Brain microvascular endothelial cell (primary cell): ENCODE data around the gene RFPL4A.
A peak's percentile ranks its signal among the peaks of the same experiment; 100 is the strongest.

Experiments
- DNase-seq: peaks from one replicate; pipeline ENCODE4 v3.0.0-alpha.2; 2020
- H3K27ac ChIP-seq: fragments of 250-450 bp; sonication (Bioruptor Pico); 2 replicates; pipeline ENCODE4 v1.5.1; 2020; ENCODE audit warnings: mild to moderate bottlenecking, moderate library complexity
- H3K27me3 ChIP-seq: fragments of 250-450 bp; sonication (Bioruptor Pico); replicated peaks from 2 replicates; pipeline ENCODE4 v1.5.1; 2020; ENCODE audit warnings: mild to moderate bottlenecking
- H3K36me3 ChIP-seq: fragments of 250-450 bp; sonication (Bioruptor Pico); replicated peaks from 2 replicates; pipeline ENCODE4 v1.5.1; 2020; ENCODE audit warnings: mild to moderate bottlenecking
- H3K4me3 ChIP-seq: 2 replicates; pipeline ENCODE4 v1.5.1; 2011; ENCODE audit warnings: low read depth, mild to moderate bottlenecking, control low read depth, low read length, moderate library complexity
- in situ Hi-C: cut with HindIII; loops from 2 replicates; pipeline ENCODE4 v1.10.0; 2017; ENCODE audit warnings: low sequenced_read_pairs, low pct_ligation_motif_present
- TF ChIP-seq, protein P1 (sequence below): IDR thresholded peaks from 2 replicates; pipeline ENCODE4 v1.5.1; 2011; ENCODE audit warnings: low read depth, mild to moderate bottlenecking, moderate library complexity, low read length, control low read depth, inconsistent platforms; ENCODE audit errors: missing control alignments

The RFPL4A gene

DNA sequence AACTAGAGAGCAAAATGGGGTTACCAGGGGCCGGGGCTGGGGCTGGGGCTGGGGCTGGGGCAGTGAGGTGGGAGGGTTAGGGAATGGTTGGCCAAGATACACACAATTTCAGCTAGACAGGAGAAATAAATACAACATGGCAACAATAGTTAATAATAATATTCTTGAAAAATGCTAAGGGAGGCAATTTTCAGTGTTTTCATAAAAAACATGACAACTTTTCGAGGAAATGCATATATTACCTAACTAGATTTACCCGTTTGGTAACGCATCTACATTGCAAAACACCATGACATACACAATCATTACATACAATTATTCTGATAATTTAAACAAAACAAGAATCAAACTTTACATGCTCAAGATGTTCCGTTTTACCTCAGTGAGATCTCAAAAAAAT lies 22.2 kb downstream of the RFPL4A start:
- Histone ChIP-seq H3K27me3 (no peaks in the 10 kb centered on the region), H3K27ac (no peak overlapping the region), H3K4me3 (no peak overlapping the region), H3K36me3 (no peaks in the 10 kb centered on the region)
- no peak for DNase-seq
- in situ Hi-C loops: no loop called here
- TF ChIP-seq, protein P1, sequence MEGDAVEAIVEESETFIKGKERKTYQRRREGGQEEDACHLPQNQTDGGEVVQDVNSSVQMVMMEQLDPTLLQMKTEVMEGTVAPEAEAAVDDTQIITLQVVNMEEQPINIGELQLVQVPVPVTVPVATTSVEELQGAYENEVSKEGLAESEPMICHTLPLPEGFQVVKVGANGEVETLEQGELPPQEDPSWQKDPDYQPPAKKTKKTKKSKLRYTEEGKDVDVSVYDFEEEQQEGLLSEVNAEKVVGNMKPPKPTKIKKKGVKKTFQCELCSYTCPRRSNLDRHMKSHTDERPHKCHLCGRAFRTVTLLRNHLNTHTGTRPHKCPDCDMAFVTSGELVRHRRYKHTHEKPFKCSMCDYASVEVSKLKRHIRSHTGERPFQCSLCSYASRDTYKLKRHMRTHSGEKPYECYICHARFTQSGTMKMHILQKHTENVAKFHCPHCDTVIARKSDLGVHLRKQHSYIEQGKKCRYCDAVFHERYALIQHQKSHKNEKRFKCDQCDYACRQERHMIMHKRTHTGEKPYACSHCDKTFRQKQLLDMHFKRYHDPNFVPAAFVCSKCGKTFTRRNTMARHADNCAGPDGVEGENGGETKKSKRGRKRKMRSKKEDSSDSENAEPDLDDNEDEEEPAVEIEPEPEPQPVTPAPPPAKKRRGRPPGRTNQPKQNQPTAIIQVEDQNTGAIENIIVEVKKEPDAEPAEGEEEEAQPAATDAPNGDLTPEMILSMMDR: no peak

DNA sequence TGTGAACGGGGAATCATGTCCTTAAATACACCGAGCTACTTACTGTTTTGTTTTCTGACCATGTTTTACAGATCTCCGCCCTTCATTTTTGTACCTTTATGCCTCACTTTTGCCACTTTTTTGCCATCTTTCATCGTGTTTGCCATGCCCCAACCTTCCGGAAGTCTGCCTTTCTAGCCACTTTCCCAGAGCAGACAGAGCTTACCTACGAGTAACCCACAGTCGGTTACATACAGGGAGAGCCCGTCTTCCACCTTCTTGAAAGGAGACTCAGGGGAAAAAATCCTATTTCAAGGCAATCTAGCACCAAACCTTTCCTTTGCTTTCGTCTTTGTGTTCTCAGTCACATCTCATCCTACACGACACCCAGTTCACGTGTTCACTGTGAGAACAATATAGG lies 36.1 kb downstream of the RFPL4A start:
- Histone ChIP-seq H3K36me3 (no peaks in the 10 kb centered on the region), H3K27me3 (no peaks in the 10 kb centered on the region), H3K27ac (no peak overlapping the region), H3K4me3 (no peak overlapping the region)
- TF ChIP-seq, protein P1: no peak
- no peak for DNase-seq
- in situ Hi-C loops: no loop called here

DNA sequence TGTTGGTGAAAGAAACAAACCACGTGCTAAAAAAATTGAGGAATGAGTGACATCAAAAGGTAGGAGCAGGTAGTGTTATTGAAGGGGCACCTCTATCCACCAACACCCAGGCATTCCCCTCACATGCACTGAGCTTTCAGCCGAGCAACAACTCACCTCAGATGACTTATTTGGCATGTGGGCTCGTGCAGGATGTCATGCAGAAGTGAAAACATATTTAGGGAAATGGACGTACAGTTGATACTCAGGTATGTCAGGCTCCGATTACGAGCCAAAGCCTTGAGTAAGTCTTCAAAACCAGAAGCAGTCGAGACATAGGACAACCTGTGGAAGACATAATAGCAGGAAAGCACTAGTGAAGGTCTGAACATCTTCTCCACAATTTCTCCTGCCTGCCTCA lies 42.5 kb downstream of the RFPL4A start:
- DNase-seq: no peak
- Histone ChIP-seq H3K27me3 (no peaks in the 10 kb centered on the region), H3K27ac (no peak overlapping the region), H3K36me3 (no peaks in the 10 kb centered on the region), H3K4me3 (no peak overlapping the region)
- TF ChIP-seq, protein P1: no peak
- in situ Hi-C loops: no loop called here

DNA sequence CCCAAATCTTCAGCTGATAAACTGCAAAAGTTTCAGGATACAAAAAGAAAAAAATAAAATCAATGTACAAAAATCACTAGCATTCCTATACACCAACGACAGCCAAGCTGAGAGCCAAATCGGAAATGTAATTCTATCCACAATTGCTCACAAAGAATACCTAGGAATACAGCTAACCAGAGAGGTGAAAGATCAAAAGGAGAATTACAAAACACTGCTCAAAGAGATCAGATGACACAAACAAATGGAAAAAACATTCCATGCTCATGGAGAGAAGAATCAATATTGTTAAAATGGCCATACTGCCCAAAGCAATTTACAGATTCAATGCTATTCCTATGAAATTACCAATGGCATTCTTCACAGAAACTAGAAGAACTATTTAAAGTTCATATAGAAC lies 43.4 kb downstream of the RFPL4A start:
- Histone ChIP-seq H3K4me3 (no peak overlapping the region), H3K27me3 (no peaks in the 10 kb centered on the region), H3K27ac (no peak overlapping the region), H3K36me3 (no peaks in the 10 kb centered on the region)
- no peak for DNase-seq
- in situ Hi-C loops: no loop called here
- TF ChIP-seq, protein P1: no peak

DNA sequence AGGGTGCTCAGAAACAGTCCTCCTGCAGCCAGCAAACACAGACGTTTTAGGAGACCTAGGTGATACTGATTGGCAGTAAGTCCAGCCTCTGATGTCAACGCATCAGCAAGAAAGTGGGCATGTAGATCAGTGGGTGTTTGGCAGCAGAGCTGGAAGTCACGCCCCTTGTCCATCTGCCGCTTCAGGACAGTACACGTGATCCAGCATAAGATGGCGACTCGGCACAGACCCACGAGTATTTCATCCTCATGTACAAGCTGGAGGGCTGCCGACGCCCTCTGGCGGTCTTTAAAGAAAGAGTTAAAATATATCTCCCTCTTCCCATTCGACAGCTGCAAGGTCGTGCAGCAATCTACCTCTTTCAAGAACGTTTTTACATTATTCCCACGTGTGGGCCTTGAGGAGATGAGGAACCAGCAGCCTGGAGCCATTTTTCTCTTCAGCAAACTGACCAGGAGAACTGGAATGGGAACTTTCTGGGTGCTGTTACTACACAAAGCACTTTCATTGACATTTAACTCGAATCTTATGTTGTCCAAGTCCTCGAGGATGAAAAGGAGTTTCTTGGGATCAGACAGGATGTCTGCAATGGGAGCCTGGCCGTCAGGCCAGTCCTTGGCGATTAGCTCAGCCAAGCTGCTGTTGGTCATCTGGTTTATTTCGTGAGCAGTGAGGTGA lies 50.6 kb downstream of the RFPL4A start:
- in situ Hi-C loops: no loop called here
- TF ChIP-seq, protein P1: peak; percentile 35
- DNase-seq: peak; percentile 32

DNA sequence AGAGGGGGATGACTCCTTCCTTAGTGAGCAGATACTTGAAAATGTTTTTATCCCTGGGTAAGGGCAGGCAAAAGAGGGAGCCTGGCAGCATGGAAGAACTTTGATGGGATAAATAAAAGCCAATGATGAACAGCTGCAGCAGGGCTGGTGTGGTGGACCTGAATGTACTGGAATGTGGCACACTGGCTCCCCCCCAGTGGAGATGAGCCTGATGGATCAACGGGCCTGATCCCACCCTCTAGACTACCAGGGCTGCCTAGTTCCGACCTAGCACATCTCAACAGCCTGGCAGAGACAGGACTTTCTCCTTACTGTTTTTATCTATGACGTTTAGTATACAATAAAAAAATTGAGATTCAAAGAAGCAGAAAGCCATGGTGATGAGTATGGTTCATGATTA lies 52.4 kb downstream of the RFPL4A start:
- Histone ChIP-seq H3K27ac (no peak overlapping the region), H3K36me3 (no peaks in the 10 kb centered on the region), H3K27me3 (no peaks in the 10 kb centered on the region), H3K4me3 (no peak overlapping the region)
- in situ Hi-C loops: no loop called here
- TF ChIP-seq, protein P1: no peak
- no peak for DNase-seq

More for the DNA sequence above, 50.6 kb downstream of the RFPL4A start:
- Histone ChIP-seq H3K27me3 (no peaks in the 10 kb centered on the region), H3K27ac (no peak overlapping the region), H3K36me3 (no peaks in the 10 kb centered on the region), H3K4me3 (no peak overlapping the region)
